ENCODE data around the gene VRK3. TPM values are rescaled to one million over a fixed set of nuclear protein-coding genes. Genes with fewer than 3 reads are reported as not detected.

VRK3 gene
- polyA plus RNA-seq, 10 donors = 15.1 to 23.0 (median 19.6) TPM

DNA sequence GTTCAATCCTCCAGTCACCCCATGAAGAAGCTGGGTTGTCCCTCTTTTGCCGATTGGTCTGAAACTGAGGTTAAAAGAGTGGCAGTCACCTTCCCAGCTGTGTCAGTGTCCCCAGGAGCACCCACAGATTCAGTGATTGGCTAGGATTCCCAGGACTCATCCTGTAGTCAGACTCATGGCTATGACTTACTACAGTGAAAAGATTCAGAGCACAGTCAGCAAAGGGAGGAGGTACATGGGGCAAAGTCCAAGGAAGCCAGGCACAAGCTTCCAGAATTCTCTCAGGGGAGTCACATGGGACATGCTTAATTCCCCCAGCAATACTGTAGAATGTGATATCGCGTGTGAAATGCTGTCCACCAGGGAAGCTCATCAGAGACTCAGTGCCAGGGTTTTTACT, 14.8 kb upstream of the VRK3 start:
- DNase-seq = no peak

GRCh38 chr19:50036908-50037307, 11.7 kb upstream of the VRK3 start:
- no peak for DNase-seq

DNA sequence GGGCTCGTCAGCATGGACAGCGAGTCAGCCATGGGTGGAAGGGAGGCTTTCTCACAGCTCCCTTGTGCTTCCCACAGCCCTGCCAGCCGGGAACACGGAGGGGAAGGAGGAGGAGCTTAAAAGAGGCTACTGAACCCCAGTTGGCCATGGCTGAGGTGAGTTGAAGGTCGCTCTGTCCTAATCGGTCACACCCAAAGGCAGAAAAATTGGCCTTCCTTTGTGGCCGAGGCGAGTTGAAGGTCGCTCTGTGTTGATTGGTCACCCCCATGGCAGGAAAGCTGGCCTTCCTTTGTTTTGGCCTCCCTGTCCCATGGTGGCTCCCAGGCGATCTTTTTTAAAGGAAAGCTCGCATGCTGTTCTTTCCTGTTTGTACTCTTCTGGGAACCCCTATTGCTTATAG, 5.8 kb upstream of the VRK3 start:
- no peak for DNase-seq

DNA sequence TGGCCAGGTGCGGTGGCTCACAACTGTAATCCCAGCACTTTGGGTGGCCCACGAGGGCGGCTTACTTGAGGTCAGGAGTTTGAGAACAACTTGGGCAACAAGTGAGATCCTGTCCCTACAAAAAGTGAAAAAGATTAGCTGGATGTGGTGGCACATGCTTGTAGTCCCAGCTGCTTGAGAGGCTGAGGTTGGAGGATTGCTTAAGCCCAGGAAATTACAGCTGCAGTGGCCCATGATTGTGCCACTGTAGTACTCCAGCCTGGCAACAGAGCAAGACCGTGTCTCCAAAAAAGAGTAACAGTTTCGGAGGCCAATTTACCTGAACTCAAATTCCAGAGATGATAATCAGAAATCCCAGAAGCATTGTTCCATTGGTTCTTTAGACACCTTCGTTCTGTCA, 5.1 kb upstream of the VRK3 start:
- no peak for DNase-seq

DNA sequence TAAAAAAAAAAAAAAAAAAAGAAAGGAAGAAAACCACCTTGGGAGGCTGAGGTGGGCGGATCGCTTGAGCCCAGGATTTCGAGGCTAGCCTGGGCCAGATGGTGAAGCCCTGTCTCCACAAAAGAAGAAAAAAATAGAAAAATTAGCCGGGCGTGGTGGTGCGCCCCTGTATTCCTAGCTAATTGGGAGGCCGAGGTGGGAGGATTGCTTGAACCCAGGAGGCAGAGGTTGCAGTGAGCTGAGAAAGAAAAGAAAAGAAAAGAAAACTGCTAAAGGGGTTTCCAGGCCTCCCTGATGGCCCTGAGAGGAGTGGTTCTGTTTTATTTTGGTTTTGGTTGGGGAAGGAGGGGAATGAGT, 1.4 kb upstream of the VRK3 start:
- no peak for DNase-seq

GRCh38 chr19:50025794-50026549, 800 bp upstream of the VRK3 start, which contains the start of gene ZNF473:
TSS of gene ZNF473 (plus strand) at chr19:50026005. CDS start at chr19:50031083, 5,078 bp downstream.
- DNase-seq = peak; percentile 97 to 99 (median 97)

DNA sequence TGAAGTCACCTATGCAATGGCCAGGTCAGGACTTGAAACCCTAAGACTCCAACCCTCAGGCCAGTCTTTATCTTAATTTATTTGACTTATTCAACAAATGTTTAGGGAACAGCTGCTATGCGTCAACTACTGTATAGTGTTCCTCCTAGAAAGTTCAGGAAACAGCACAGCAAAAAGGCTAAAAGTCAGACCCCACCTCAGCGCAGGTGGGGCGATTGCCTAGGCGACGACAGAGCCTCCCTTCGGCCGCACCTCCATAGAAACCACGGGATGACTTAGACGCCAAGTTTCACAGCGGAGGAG, 502 bp downstream of the VRK3 start:
- no peak for DNase-seq

DNA sequence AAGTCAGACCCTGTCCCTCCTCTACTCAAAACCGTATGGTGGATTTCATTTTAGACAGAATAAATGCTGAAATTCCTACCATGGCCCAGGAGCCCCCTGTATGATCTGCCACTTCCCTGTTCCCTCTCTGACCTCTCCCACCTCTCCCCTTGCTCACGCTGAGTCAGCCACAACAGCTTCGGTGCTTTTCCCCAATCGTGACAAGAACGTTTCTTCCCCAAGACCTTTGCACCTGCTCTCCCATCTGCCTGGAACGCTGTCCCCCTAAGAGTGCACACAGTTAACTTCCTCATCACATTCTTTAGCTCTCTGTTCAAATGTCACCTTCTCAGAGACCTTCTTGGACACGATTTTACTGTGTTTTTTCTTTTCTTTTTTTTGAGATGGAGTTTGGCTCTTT, 2.3 kb downstream of the VRK3 start:
- DNase-seq = no peak

DNA sequence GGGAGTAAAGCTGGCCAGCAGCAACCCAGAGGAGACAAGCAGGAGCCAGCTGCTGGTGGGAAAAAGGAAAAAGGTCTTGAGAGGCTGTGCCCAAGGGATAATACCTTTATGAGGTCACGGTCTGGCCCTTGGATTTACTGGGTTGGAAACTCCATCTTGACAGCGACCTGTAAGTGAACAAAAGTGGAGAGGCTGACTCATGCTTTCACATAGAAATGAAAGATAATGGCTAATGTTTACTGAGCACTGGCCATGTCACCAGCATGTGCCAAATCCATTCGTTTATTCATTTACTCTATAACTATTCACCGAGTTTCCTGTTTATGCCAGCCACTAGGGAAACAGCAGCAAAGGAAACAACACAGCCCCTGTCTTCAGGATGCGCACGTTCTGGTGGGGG, 4.7 kb downstream of the VRK3 start:
- no peak for DNase-seq

GRCh38 chr19:50016225-50016807, 8.9 kb downstream of the VRK3 start:
- no peak for DNase-seq

GRCh38 chr19:50008532-50008931, 16.6 kb downstream of the VRK3 start:
- DNase-seq = no peak

- no peak for DNase-seq
Measured at GRCh38 chr19:50007947-50008346, 17.2 kb downstream of the VRK3 start.

DNA sequence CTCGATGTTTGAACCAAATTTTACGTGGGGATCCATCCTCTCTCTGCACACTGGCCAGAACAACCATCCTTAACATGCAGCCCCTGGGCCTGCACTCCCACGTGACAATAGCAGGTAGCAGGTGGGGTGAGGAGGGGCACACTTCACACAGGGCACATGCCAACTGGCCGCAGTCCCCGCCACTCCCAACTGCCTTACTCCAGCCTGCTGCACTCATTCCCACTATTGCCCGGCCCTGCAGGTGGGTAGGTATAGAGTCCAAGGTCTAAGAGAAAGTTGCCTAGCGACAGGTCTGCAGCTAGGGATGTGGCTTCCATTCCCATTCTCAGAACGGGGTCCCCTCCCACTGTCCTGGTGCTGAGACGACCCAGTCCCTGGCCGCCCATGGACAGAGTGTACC, 18.0 kb downstream of the VRK3 start:
- DNase-seq = no peak

- DNase-seq = no peak
Measured at GRCh38 chr19:50005428-50005827, 19.7 kb downstream of the VRK3 start.

GRCh38 chr19:50003810-50004419, 21.3 kb downstream of the VRK3 start:
- peak in 1 of 3 donors; percentile 90 for DNase-seq

DNA sequence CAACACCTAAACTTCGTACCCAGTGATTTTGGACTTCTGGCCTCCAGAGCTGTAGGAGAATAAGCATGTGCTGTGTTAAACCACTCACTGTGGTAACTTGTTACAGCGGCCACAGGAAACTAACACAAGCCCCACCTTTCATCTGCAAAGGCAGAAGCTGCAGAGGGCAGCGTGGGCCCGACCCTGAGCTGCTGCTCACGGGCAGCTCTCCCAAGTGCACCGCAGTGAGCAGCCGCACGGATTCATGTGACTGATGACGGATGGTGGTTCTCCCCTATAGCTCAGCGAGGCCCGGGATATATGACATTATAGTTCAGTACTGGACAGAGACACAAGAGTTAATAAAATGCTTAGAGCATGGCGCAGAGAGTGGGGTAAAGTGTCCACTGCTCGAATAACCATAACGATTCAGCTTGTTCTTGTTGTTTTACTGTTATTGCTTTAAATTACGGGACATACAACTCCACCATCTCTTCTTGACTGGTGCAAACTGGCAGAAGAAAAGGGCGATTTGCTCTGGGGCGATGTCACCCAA, 21.9 kb downstream of the VRK3 start:
- no peak for DNase-seq

- DNase-seq = no peak
Measured at GRCh38 chr19:50002386-50002960, 22.7 kb downstream of the VRK3 start.

DNA sequence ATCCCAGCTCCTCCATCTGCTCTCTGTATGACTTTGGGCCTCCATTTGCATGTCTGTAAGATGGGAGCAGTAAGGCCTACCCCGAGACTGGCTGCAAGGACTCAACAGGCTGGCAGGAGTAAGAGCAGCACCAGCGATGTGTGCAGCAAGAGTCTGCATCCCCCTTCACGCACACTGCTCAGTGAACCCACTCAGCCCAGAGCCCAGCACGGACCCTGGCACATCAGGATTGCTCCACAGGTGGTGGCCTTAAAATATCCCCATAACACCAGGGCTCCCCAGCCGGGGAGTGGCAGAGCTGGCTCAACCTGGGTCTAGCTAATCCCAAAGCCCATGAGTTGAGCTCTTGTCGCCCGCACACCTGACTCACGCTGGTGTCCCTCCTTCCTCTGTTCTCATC, 23.4 kb downstream of the VRK3 start:
- no peak for DNase-seq

GRCh38 chr19:50000841-50001557, 24.2 kb downstream of the VRK3 start:
- no peak for DNase-seq

DNA sequence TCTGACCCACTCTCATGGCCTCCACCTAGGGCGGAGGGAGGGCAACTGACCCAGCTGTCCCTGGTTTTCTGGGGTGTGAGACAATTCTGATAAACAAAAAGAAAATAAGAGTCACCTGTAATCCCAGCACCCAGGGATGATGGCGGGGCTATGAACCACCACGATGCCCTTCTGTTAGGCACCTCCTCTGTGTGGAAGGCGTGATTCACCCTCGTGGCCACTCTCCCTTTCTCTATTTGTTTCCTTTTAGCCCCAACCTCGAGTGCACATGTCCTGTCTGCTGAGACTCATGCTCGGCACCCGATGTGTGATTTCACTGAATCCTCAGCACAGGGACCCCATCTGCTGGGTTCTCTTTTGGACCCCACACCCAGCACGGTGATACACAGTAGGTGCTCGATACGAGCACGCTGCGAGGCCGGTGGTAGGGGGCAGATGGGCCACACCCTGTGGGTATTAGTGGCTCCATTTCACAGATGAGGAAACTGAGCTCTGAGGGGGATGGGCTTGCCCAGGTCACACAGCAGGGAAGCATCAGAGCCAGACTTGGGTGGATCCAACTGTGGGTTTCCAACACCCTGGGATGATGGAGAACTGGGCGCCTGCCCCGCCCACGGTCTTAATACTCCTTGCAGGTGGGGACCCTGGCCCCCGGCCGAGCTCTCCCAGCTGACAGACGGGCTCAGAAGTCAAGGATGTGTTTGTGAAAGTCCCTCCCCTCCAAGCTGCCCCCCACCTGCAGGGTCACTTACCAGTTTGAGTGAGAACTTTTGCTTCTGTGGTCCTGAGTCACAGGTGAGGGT, 24.9 kb downstream of the VRK3 start:
- DNase-seq = no peak

- peak in 1 of 3 donors; percentile 6 for DNase-seq
Measured at GRCh38 chr19:49999371-50000010, 25.7 kb downstream of the VRK3 start.

All from muscle of back (tissue), 11 donors.